H9 (cell line): ENCODE results near the gene INSR. TPM values are rescaled to one million over a fixed set of nuclear protein-coding genes. Genes with fewer than 3 reads are reported as not detected.

ENCODE experiments used
- DNase-seq: peaks from one replicate; pipeline ENCODE4 v3.0.0-alpha.2; 2017
- H2AFZ ChIP-seq: one replicate; pipeline ENCODE4 v1.6.1; 2013; ENCODE audit warnings: mild to moderate bottlenecking, low read length, control low read depth, moderate library complexity
- H2AK5ac ChIP-seq: 2 replicates; pipeline ENCODE4 v1.6.1; 2013; ENCODE audit warnings: low read length, control low read depth, mixed read lengths; ENCODE audit not compliant: insufficient read length
- H2BK120ac ChIP-seq: one replicate; pipeline ENCODE4 v1.6.1; 2013; ENCODE audit warnings: low read depth, mild to moderate bottlenecking, low read length, control low read depth, inconsistent platforms; ENCODE audit not compliant: poor library complexity, severe bottlenecking
- H2BK12ac ChIP-seq: 2 replicates; pipeline ENCODE4 v1.6.1; 2013; ENCODE audit warnings: low read length, control low read depth, mixed read lengths, low read depth; ENCODE audit not compliant: insufficient read length
- H2BK15ac ChIP-seq: 2 replicates; pipeline ENCODE4 v1.6.1; 2013; ENCODE audit warnings: low read depth, low read length, control low read depth
- H2BK20ac ChIP-seq: one replicate; pipeline ENCODE4 v1.6.1; 2013; ENCODE audit warnings: low read depth, mild to moderate bottlenecking, low read length, control low read depth, inconsistent platforms; ENCODE audit not compliant: poor library complexity, severe bottlenecking
- H2BK5ac ChIP-seq: 2 replicates; pipeline ENCODE4 v1.6.1; 2013; ENCODE audit warnings: low read length, control low read depth, mixed read lengths; ENCODE audit not compliant: insufficient read length
- H3K14ac ChIP-seq: 2 replicates; pipeline ENCODE4 v1.6.1; 2013; ENCODE audit warnings: low read length, control low read depth; ENCODE audit not compliant: insufficient read depth
- H3K18ac ChIP-seq: 2 replicates; pipeline ENCODE4 v1.6.1; 2013; ENCODE audit warnings: low read depth, mild to moderate bottlenecking, mixed read lengths, low read length, control low read depth; ENCODE audit not compliant: insufficient read length
- H3K23ac ChIP-seq: 2 replicates; pipeline ENCODE4 v1.6.1; 2013; ENCODE audit warnings: low read length, control low read depth, mixed read lengths, low read depth; ENCODE audit not compliant: insufficient read length
- H3K23me2 ChIP-seq: 2 replicates; pipeline ENCODE4 v1.6.1; 2013; ENCODE audit warnings: low read depth, mild to moderate bottlenecking, mixed read lengths, low read length, control low read depth; ENCODE audit not compliant: insufficient read length, poor library complexity, severe bottlenecking
- H3K27ac ChIP-seq: 2 replicates; pipeline ENCODE4 v1.5.1; 2013; ENCODE audit warnings: low read length, control low read depth, mixed read lengths, low read depth; ENCODE audit not compliant: insufficient read length
- H3K27me3 ChIP-seq: 2 replicates; pipeline ENCODE4 v1.6.1; 2013; ENCODE audit warnings: low read length, control low read depth, inconsistent platforms; ENCODE audit not compliant: insufficient read depth
- H3K4ac ChIP-seq: 2 replicates; pipeline ENCODE4 v1.6.1; 2013; ENCODE audit warnings: low read depth, mild to moderate bottlenecking, control low read depth, inconsistent platforms, low read length, moderate library complexity
- H3K4me1 ChIP-seq: 2 replicates; pipeline ENCODE4 v1.6.1; 2013; ENCODE audit warnings: low read length, control low read depth, inconsistent platforms; ENCODE audit not compliant: insufficient read depth
- H3K4me2 ChIP-seq: 2 replicates; pipeline ENCODE4 v1.6.1; 2013; ENCODE audit warnings: low read length, control low read depth, mixed read lengths; ENCODE audit not compliant: insufficient read length, insufficient read depth
- H3K56ac ChIP-seq: 2 replicates; pipeline ENCODE4 v1.6.1; 2013; ENCODE audit warnings: low read depth, mild to moderate bottlenecking, mixed read lengths, low read length, control low read depth; ENCODE audit not compliant: insufficient read length
- H3K79me1 ChIP-seq: 2 replicates; pipeline ENCODE4 v1.6.1; 2013; ENCODE audit warnings: low read depth, mild to moderate bottlenecking, moderate library complexity, low read length, control low read depth, inconsistent platforms; ENCODE audit not compliant: insufficient read depth, poor library complexity, severe bottlenecking
- H3K79me2 ChIP-seq: 2 replicates; pipeline ENCODE4 v1.6.1; 2013; ENCODE audit warnings: low read length, control low read depth, inconsistent platforms; ENCODE audit not compliant: insufficient read depth
- H3K9ac ChIP-seq: 2 replicates; pipeline ENCODE4 v1.6.1; 2013; ENCODE audit warnings: low read length, control low read depth, mixed read lengths; ENCODE audit not compliant: insufficient read length; ENCODE audit errors: extremely low read depth
- H3K9me3 ChIP-seq: one replicate; pipeline ENCODE4 v1.6.1; 2013; ENCODE audit warnings: low read depth, low read length, inconsistent platforms; ENCODE audit not compliant: control insufficient read depth
- H3T11ph ChIP-seq: one replicate; pipeline ENCODE4 v1.6.1; 2013; ENCODE audit warnings: mild to moderate bottlenecking, low read length, control low read depth, inconsistent platforms
- H4K20me1 ChIP-seq: one replicate; pipeline ENCODE4 v1.6.1; 2013; ENCODE audit not compliant: control insufficient read depth, insufficient read length, insufficient read depth
- H4K5ac ChIP-seq: 2 replicates; pipeline ENCODE4 v1.6.1; 2013; ENCODE audit warnings: low read depth, mild to moderate bottlenecking, mixed read lengths, low read length, control low read depth; ENCODE audit not compliant: insufficient read length
- H4K8ac ChIP-seq: replicated peaks from 2 replicates; pipeline ENCODE4 v1.6.1; 2013; ENCODE audit warnings: low read length, control low read depth, mixed read lengths, low read depth; ENCODE audit not compliant: insufficient read length
- H4K91ac ChIP-seq: 2 replicates; pipeline ENCODE4 v1.6.1; 2013; ENCODE audit warnings: low read depth, mild to moderate bottlenecking, moderate library complexity, mixed read lengths, low read length, control low read depth; ENCODE audit not compliant: insufficient read length
- H3K27ac Mint-ChIP-seq, 3 experiments: 2 replicates in 2 of 3; 3 replicates in 1 of 3; pipeline ENCODE4 v1.8.0; 2020 to 2021; ENCODE audit warnings: mixed read lengths in 3 of 3, mild to moderate bottlenecking in 1 of 3, moderate library complexity in 1 of 3
- H3K27me3 Mint-ChIP-seq: 2 replicates; pipeline ENCODE4 v1.8.0; 2021; ENCODE audit warnings: low read depth, mild to moderate bottlenecking, moderate library complexity, mixed read lengths
- H3K36me3 Mint-ChIP-seq, 3 experiments: 2 replicates in 2 of 3; 3 replicates in 1 of 3; pipeline ENCODE4 v1.8.0; 2020 to 2021; ENCODE audit warnings: low read depth in 3 of 3, mixed read lengths in 3 of 3; ENCODE audit not compliant: insufficient read depth in 1 of 3
- H3K4me1 Mint-ChIP-seq, 2 experiments: 2 replicates each; pipeline ENCODE4 v1.8.0; 2020; ENCODE audit warnings: mixed read lengths in 2 of 2
- H3K4me3 Mint-ChIP-seq, 2 experiments: 2 replicates in 1 of 2; 3 replicates in 1 of 2; pipeline ENCODE4 v1.8.0; 2020 to 2021; ENCODE audit warnings: mild to moderate bottlenecking in 2 of 2, mixed read lengths in 2 of 2, moderate library complexity in 1 of 2
- H3K9me3 Mint-ChIP-seq, 2 experiments: 2 replicates in 1 of 2; 3 replicates in 1 of 2; pipeline ENCODE4 v1.8.0; 2020; ENCODE audit warnings: mild to moderate bottlenecking in 2 of 2, mixed read lengths in 2 of 2, moderate library complexity in 1 of 2
- WGBS: extraction: QIAGEN DNeasy Blood & Tissue Kit; methylation state at CpG from one replicate; pipeline ENCODE4 v1.1.7; 2013; ENCODE audit warnings: missing lambda C conversion rate, low lambda C conversion rate, mixed read lengths; ENCODE audit not compliant: insufficient read length; ENCODE audit errors: extremely low coverage; 5-methylcytosine and 5-hydroxymethylcytosine counted together
- total RNA-seq: library from RNA; stranded (reverse); gene quantifications from 2 replicates; pipeline ENCODE4 v1.2.1, GENCODE V29; 2021
- TF ChIP-seq, protein P1 (sequence below): fragments of 200-600 bp; sonication (generic); conservative IDR thresholded peaks from 3 replicates; pipeline ENCODE4 v1.8.0; 2021; ENCODE audit warnings: antibody characterized with exemption, mild to moderate bottlenecking

The INSR gene
- total RNA-seq, 1 experiment from 2014 or later: 39.8 TPM

DNA sequence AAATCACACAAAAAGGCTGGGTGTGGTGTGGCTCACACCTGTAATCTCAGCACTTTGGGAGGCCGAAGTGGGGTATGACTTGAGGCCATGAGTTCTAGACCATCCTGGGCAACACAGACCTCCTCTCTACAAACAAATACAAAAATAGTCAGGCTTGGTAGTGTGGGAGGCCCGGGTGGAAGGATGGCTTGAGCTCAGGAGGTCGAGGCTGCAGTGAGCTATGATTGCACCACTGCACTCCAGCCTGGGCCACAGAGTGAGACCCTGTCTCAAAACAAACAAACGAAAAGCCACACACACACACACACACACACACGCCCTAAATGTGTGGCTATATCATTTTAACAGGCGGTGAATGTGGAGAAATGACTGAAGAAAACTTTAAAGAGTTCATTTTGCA, 225.6 kb downstream of the INSR start:
- H3K79me1 ChIP-seq: no peaks in the 10 kb centered on the region
- DNase-seq: no peak
- H4K8ac ChIP-seq: no peak overlapping the region
- H2AK5ac ChIP-seq: no peak overlapping the region
- no peaks in the 10 kb centered on the region for H4K20me1 ChIP-seq
- H3K18ac ChIP-seq: no peak overlapping the region
- Mint-ChIP-seq H3K27ac (no peak overlapping the region), H3K4me3 (peak overlapping the region; percentile 91 to 94), H3K36me3 (peaks cover 21 to 30% (median 24%) of the 10 kb centered on the region in 3 experiments), H3K9me3 (peaks cover 38 to 46% of the 10 kb centered on the region in 2 experiments), H3K4me1 (peaks cover 0 to 3% of the 10 kb centered on the region in 2 experiments; a peak in 2 of 4 replicates), H3K27me3 (no peaks in the 10 kb centered on the region)
- H3K79me2 ChIP-seq: no peaks in the 10 kb centered on the region
- H3K14ac ChIP-seq: no peak overlapping the region
- TF ChIP-seq, protein P1, sequence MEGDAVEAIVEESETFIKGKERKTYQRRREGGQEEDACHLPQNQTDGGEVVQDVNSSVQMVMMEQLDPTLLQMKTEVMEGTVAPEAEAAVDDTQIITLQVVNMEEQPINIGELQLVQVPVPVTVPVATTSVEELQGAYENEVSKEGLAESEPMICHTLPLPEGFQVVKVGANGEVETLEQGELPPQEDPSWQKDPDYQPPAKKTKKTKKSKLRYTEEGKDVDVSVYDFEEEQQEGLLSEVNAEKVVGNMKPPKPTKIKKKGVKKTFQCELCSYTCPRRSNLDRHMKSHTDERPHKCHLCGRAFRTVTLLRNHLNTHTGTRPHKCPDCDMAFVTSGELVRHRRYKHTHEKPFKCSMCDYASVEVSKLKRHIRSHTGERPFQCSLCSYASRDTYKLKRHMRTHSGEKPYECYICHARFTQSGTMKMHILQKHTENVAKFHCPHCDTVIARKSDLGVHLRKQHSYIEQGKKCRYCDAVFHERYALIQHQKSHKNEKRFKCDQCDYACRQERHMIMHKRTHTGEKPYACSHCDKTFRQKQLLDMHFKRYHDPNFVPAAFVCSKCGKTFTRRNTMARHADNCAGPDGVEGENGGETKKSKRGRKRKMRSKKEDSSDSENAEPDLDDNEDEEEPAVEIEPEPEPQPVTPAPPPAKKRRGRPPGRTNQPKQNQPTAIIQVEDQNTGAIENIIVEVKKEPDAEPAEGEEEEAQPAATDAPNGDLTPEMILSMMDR: no peak
- H3K9ac ChIP-seq: no peak overlapping the region
- no peaks in the 10 kb centered on the region for H3K9me3 ChIP-seq
- H3K27me3 ChIP-seq: no peaks in the 10 kb centered on the region
- H3K4me1 ChIP-seq: no peaks in the 10 kb centered on the region
- H4K5ac ChIP-seq: no peak overlapping the region
- H3K23me2 ChIP-seq: peaks cover 7% of the 10 kb centered on the region
- no peak overlapping the region for H2BK12ac ChIP-seq
- no peak overlapping the region for H2BK120ac ChIP-seq
- no peak overlapping the region for H3K4ac ChIP-seq
- H3K56ac ChIP-seq: no peak overlapping the region
- H2BK15ac ChIP-seq: no peak overlapping the region
- H2AFZ ChIP-seq: peak overlapping the region; percentile 99
- H3K23ac ChIP-seq: no peak overlapping the region
- no peak overlapping the region for H3K4me2 ChIP-seq
- no peak overlapping the region for H2BK20ac ChIP-seq
- no CpG with 5 or more reads among the region's 6 CpGs for WGBS
- H4K91ac ChIP-seq: no peak overlapping the region
- no peak overlapping the region for H3T11ph ChIP-seq
- no peak overlapping the region for H3K27ac ChIP-seq
- no peak overlapping the region for H2BK5ac ChIP-seq
